Mucosa of rectum (tissue), 2 donors: ENCODE measurements around the gene CUX1.
"Not testable (repeated sequence)": the region's sequence is repeated elsewhere in the genome, so short reads cannot be mapped to it uniquely, and the experiment has no call there.

Experiments
- H3K27ac ChIP-seq, 2 donors: one replicate each; pipeline ENCODE4 v1.7.0; 2013; ENCODE audit warnings: inconsistent platforms in 2 of 2, low read depth in 2 of 2, low read length in 2 of 2
- H3K27me3 ChIP-seq, 2 donors: one replicate each; pipeline ENCODE4 v1.7.0; 2013; ENCODE audit warnings: low read length in 2 of 2; ENCODE audit not compliant: control insufficient read depth in 2 of 2, insufficient read depth in 2 of 2
- H3K36me3 ChIP-seq, 2 donors: one replicate each; pipeline ENCODE4 v1.7.0; 2013; ENCODE audit warnings: low read length in 2 of 2; ENCODE audit not compliant: control insufficient read depth in 2 of 2, insufficient read depth in 2 of 2
- H3K4me1 ChIP-seq, 2 donors: one replicate each; pipeline ENCODE4 v1.7.0; 2013; ENCODE audit warnings: low read length in 2 of 2, mild to moderate bottlenecking in 1 of 2; ENCODE audit not compliant: control insufficient read depth in 2 of 2, insufficient read depth in 2 of 2
- H3K4me3 ChIP-seq, 2 donors: one replicate each; pipeline ENCODE4 v1.7.0; 2013; ENCODE audit warnings: low read length in 2 of 2
- H3K9ac ChIP-seq, 2 donors: one replicate each; pipeline ENCODE4 v1.7.0; 2013; ENCODE audit warnings: low read length in 2 of 2, low read depth in 1 of 2, mild to moderate bottlenecking in 1 of 2
- H3K9me3 ChIP-seq, 2 donors: one replicate each; pipeline ENCODE4 v1.7.0; 2013; ENCODE audit warnings: low read length in 2 of 2; ENCODE audit not compliant: control insufficient read depth in 2 of 2
- donor health status: healthy.
- donor health status: Normal muscosa, but diverticular disease.

CUX1 gene

DNA sequence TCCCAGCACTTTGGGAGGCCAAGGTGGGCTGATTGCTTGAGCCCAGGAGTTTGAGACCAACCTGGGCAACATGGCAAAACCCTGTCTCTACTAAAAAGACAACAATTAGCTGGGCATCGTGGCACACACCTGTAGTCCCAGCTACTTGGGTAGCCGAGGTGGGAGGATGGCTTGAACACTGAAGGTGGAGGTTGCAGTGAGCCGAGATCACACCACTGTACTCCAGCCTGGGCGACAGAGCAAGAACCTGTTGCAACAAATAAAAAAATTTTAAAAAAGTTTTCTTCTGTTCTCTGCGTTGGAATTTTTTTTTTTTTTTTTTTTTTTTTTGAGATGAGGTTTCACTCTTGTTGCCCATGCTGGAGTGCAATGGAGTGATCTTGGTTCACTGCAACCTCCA lies 34.9 kb downstream of the CUX1 start:
- H3K9ac ChIP-seq, H3K9me3 ChIP-seq, H3K4me3 ChIP-seq, H3K36me3 ChIP-seq, H3K27ac ChIP-seq, H3K27me3 ChIP-seq: not testable (repeated sequence)
- peaks cover 12 to 20% of the 10 kb centered on the region in 2 donors for H3K4me1 ChIP-seq

DNA sequence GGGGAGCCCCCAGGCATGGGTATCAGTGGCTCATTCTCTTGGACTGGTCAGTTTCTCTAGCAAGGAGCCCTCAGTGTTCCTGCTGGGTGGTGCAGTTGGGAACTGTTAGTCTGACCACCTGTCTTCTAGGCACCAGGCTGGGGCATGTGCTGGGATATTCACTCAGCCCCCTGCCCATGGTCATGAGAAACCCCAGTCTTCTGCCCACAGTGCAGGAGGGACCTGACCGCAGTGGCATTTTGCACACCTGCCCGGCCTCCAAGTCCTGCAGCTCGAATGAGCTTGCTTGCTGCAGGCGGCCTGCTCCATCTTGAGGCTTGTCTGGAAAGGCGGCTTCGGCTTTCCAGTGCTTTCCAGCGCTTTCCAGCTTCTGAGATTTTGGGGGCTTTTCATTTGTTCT lies 36.3 kb downstream of the CUX1 start:
- no peaks in the 10 kb centered on the region for H3K9me3 ChIP-seq
- H3K4me1 ChIP-seq, result peaks cover 15 to 23% of the 10 kb centered on the region in 2 donors
- H3K27me3 ChIP-seq, result no peaks in the 10 kb centered on the region
- H3K4me3 ChIP-seq, result no peak overlapping the region
- no peak overlapping the region for H3K27ac ChIP-seq
- no peaks in the 10 kb centered on the region for H3K36me3 ChIP-seq
- H3K9ac ChIP-seq, result no peak overlapping the region

DNA sequence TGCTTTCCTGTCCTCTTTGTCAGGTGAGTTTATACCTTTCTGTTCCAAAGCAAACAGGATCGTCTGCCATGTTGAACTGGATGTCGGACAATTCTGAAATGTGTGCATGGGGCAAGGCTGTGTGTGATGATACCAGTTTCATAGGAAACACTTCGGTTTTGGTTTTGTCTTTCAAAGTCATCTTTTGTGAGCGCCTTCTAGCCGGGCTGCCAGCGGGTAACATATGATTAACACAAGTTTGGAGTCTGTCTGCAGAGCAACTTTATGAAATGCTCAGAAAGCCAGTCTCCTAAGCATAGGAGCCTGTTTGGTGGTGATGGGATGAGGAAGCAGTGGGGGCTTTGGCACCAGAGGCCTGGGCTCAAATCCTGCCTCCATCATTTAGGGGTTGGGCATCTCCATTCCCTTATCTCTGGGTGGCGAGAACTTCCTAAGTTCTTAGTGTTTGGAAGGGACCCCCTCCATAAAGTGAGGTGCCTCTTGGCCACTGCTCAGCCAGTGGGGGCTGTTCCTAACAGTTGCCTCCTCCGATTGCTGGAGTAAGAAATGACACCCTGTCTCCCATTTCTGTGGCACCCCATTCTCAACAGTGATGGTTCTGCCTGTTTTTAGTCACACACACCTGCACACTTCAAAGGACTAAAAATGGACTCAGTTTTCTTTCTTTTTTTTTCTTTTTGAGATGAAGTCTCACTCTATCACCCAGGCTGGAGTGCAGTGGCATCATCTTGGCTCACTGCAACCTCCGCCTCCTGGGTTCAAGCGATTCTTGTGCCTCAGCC lies 36.8 kb downstream of the CUX1 start:
- H3K4me1 ChIP-seq, result peaks cover 15 to 23% of the 10 kb centered on the region in 2 donors
- H3K36me3 ChIP-seq, result no peaks in the 10 kb centered on the region
- H3K27ac ChIP-seq, result no peak overlapping the region
- no peaks in the 10 kb centered on the region for H3K9me3 ChIP-seq
- no peaks in the 10 kb centered on the region for H3K27me3 ChIP-seq
- H3K9ac ChIP-seq, result no peak overlapping the region
- no peak overlapping the region for H3K4me3 ChIP-seq

DNA sequence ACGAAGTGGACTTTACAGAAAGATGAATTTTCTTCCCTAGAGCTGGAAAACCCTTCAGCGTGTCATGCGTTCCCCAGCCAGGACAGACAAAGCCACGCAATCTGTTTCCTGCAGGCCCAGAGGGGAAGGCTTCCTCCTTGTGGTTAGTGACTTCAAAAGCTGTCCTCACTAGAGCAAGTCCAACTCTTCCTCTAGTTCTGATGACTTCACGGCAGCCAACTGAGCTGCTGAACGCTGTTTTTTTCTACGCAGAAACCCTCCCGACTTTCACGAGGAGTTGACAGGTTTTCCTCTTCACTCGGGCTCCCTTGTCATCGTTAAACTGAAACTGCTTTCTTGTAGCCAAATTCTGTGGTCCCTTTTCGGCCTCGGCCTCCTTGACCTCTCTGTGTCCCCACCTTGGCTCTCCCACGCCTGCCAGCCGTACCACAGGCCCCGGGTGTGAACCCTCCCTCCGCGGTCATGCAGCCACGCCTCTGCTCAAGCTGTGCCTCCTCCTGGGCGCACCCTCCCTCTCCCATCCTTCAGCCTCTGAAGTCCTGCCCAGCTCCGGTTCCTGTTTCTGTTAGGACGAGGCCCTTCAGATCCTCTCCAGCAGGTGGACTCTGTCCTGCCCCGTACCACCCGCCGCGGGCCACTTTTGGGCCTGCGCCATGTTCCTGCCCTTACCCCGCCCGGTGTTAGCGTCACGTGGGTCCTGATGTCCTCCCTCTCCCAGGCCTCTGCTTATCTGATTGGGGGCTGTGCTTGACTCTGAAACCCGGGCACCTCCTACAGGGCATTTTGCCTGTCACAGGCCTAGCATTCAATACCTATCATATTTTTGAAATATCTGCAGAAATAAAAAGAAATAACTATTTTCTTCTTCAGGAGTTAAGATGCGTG lies 39.3 kb downstream of the CUX1 start:
- Histone ChIP-seq H3K9me3 (no peaks in the 10 kb centered on the region), H3K27me3 (no peaks in the 10 kb centered on the region), H3K4me3 (peak overlapping the region; percentile 57 to 75), H3K27ac (peak overlapping the region; percentile 91 to 92), H3K9ac (peak overlapping the region; percentile 68 to 71), H3K4me1 (peaks cover 15 to 23% of the 10 kb centered on the region in 2 donors), H3K36me3 (no peaks in the 10 kb centered on the region)

GRCh38 chr7:101857358-101857811 lies 40.0 kb downstream of the CUX1 start:
- Histone ChIP-seq H3K36me3 (no peaks in the 10 kb centered on the region), H3K4me1 (peaks cover 15 to 23% of the 10 kb centered on the region in 2 donors), H3K27me3 (no peaks in the 10 kb centered on the region), H3K27ac (peak overlapping the region; percentile 91 to 92), H3K9ac (peak overlapping the region; percentile 68 to 71), H3K4me3 (peak overlapping the region; percentile 57 to 75), H3K9me3 (no peaks in the 10 kb centered on the region)

DNA sequence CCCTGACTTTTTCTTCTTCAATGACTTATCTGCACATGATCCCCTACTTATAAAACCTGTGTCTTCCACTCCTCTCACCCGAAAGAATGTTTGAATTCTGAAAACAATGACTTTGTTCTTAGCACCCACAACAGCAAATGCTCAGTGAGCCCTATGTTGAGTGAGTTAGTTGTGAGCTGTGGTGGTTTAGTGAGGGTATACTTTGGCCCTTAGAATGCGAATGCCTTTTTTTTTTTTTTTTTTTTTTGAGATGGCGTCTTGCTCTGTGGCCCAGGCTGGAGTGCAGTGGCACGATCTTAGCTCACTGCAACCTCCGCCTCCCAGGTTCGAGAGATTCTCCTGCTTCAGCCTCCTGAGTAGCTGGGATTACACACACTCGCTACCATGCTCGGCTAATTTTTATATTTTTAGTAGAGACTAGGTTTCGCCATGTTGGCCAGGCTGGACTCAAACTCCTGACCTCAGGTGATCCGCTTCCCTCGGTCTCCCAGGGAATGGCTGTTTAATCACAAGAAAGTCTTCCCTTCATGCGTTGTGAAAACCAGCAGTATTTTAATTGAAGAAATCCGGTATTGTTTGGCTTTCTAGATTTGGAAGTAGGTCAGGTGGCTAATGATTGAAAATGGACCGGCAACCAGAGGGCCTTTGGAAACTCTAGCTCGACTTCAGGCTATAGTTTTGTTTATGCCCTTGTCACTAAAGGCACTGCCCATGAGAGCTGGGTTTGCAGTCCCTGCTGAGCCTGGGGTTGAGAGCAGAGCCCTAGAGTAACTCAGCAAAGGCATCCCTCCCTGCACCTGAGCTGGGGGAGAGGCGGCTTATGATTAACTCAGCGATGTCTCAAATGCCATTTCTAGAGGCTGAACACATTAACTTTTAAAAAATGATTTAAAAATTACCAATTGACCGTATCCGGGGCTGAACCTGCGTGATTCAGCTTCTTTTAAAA lies 41.3 kb downstream of the CUX1 start:
- H3K27me3 ChIP-seq, result no peaks in the 10 kb centered on the region
- H3K36me3 ChIP-seq, result no peaks in the 10 kb centered on the region
- H3K4me3 ChIP-seq, result no peak overlapping the region
- peaks cover 15 to 23% of the 10 kb centered on the region in 2 donors for H3K4me1 ChIP-seq
- H3K9me3 ChIP-seq, result no peaks in the 10 kb centered on the region
- no peak overlapping the region for H3K9ac ChIP-seq
- no peak overlapping the region for H3K27ac ChIP-seq

DNA sequence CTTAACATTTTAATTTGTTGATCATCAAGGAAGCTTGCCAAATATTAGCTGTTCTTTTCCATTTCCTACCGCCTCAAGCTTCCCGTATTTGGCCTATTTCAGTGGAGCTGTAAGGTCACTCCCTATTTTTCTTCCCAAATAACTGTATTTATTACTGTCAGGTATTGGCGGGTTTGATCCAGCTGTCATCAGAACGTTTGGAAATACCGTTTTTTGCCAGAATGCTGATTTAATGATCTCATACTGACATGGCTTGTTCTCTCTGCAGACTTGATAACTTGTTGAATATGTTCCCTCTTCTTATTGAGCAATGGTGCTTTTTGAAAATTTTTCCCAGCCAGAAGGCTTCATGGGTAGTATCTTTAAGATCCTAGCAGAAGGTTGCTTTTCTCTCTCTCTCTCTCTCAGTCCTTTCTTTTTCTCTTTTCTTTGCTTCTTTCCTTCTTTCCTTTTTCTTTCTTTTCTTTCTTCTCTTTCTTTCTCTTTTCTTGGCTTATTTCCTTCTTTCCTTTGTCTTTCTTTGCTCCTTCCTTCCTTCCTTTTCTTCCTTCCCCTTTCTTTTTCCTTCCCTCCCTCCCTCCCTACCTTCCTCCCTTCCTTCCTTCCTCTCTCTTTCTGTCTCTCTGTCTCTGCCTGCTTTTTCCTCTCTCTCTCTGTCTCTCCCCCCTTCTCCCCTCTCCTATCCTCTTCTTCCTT lies 42.1 kb downstream of the CUX1 start:
- peaks cover 15 to 23% of the 10 kb centered on the region in 2 donors for H3K4me1 ChIP-seq
- no peaks in the 10 kb centered on the region for H3K27me3 ChIP-seq
- H3K36me3 ChIP-seq, result no peaks in the 10 kb centered on the region
- H3K9me3 ChIP-seq, result no peaks in the 10 kb centered on the region
- H3K27ac ChIP-seq, result no peak overlapping the region
- H3K9ac ChIP-seq, result no peak overlapping the region
- H3K4me3 ChIP-seq, result no peak overlapping the region

DNA sequence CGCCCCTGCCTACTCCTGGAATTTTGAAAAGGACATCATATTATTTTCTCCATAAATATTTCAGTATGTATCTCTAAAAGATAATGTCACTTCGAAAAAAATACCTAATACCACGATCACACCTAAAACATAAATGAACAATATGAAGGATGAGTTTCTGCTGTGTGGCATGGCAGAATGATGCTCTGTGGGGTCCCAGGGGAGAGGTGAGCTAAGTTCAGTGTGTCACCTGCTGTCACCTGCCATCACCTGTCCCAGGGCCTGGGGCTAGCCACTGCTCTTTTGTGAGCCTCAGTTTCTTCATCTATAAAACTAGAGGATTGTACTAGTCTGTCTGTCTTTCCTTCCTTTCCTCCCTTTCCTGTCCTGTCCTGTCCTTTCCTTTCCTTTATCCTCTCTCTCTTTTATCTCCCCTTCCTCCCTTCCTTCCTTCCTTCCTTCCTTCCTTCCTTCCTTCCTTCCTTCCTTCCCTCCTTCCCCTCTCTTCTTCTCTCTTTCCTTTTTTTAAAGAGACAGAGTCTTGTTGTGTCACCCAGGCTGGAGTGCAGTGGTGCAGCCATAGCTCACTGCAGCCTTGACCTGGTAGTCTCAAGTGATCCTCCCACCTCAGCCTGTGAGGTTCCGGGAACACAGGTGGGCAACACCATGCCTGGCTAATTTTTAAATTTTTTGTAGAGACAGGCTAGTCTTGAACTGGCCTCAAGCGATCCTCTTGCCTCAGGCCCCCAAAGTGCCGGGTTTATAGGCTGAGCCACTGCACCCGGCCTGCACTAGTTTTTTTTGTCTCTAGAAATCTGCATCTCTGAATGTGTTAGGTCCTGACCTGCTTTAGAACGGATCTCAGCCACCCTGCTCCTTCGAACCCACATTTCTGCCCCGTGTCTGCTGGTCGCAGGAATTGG lies 43.1 kb downstream of the CUX1 start:
- no peak overlapping the region for H3K9ac ChIP-seq
- peaks cover 15 to 18% of the 10 kb centered on the region in 2 donors for H3K4me1 ChIP-seq
- no peak overlapping the region for H3K27ac ChIP-seq
- no peaks in the 10 kb centered on the region for H3K36me3 ChIP-seq
- H3K27me3 ChIP-seq, result no peaks in the 10 kb centered on the region
- H3K9me3 ChIP-seq, result no peaks in the 10 kb centered on the region
- H3K4me3 ChIP-seq, result no peak overlapping the region
